WTC11 (cell line): ENCODE data around the gene BTBD9. TPM values are rescaled to one million over a fixed set of nuclear protein-coding genes. Genes with fewer than 3 reads are reported as not detected.

Experiments used
- ATAC-seq: fragments of 200-7000 bp; cut with Tn5 transposase; 2 replicates; pipeline ENCODE4 v1.10.0; 2021; ENCODE audit warnings: mild to moderate bottlenecking, moderate library complexity
- CTCF ChIA-PET: fragments of 300-600 bp; sonication (Branson Sonifier 250); formaldehyde crosslinking; loops from one replicate; lab custom pipeline; 2021; ENCODE audit warnings: antibody characterized with exemption; lab: Charles Lee
- POLR2A ChIA-PET: fragments of 350-600 bp; sonication (Branson Sonifier 250); formaldehyde crosslinking; loops from one replicate; lab custom pipeline; 2021; ENCODE audit warnings: antibody characterized with exemption; lab: Charles Lee
- DNase-seq: peaks from one replicate; pipeline ENCODE4 v3.0.0; 2021; ENCODE audit warnings: low spot score
- H3K27ac Mint-ChIP-seq: 2 replicates; pipeline ENCODE4 v1.8.0; 2021; ENCODE audit warnings: mixed read lengths
- H3K27me3 Mint-ChIP-seq: 2 replicates; pipeline ENCODE4 v1.8.0; 2021; ENCODE audit warnings: low read depth, mild to moderate bottlenecking, moderate library complexity, mixed read lengths
- H3K36me3 Mint-ChIP-seq: 2 replicates; pipeline ENCODE4 v1.8.0; 2021; ENCODE audit warnings: mixed read lengths
- H3K4me1 Mint-ChIP-seq: 2 replicates; pipeline ENCODE4 v1.8.0; 2022; ENCODE audit warnings: mixed read lengths
- H3K4me3 Mint-ChIP-seq: 2 replicates; pipeline ENCODE4 v1.8.0; 2021; ENCODE audit warnings: mild to moderate bottlenecking, moderate library complexity, mixed read lengths
- H3K9me3 Mint-ChIP-seq: 2 replicates; pipeline ENCODE4 v1.8.0; 2021; ENCODE audit warnings: mixed read lengths
- ATF1 ChIP-seq: sonication (generic); formaldehyde crosslinking; IDR thresholded peaks from 2 replicates; pipeline ENCODE4 v1.8.1; 2023; ENCODE audit warnings: mild to moderate bottlenecking, moderate library complexity, missing genetic modification reagents
- E2F1 ChIP-seq: sonication (generic); formaldehyde crosslinking; IDR thresholded peaks from 2 replicates; pipeline ENCODE4 v1.8.0; 2022; ENCODE audit warnings: mild to moderate bottlenecking, missing genetic modification reagents
- ELF4 ChIP-seq: sonication (generic); formaldehyde crosslinking; IDR thresholded peaks from 2 replicates; pipeline ENCODE4 v1.8.1; 2022; ENCODE audit warnings: low read depth, mild to moderate bottlenecking, moderate library complexity, missing genetic modification reagents
- ERG ChIP-seq: fragments of 250-450 bp; sonication (Bioruptor Pico); IDR thresholded peaks from 2 replicates; pipeline ENCODE4 v1.8.0; 2021; ENCODE audit warnings: mild to moderate bottlenecking
- ESRRA ChIP-seq: sonication (generic); formaldehyde crosslinking; IDR thresholded peaks from 2 replicates; pipeline ENCODE4 v1.8.1; 2022; ENCODE audit warnings: mild to moderate bottlenecking, missing genetic modification reagents, borderline replicate concordance
- FOXP4 ChIP-seq: sonication (generic); formaldehyde crosslinking; IDR thresholded peaks from 2 replicates; pipeline ENCODE4 v1.8.0; 2022; ENCODE audit warnings: mild to moderate bottlenecking, missing genetic modification reagents
- KAT7 ChIP-seq: sonication (generic); formaldehyde crosslinking; IDR thresholded peaks from 2 replicates; pipeline ENCODE4 v1.8.1; 2023; ENCODE audit warnings: missing genetic modification reagents, mild to moderate bottlenecking, borderline replicate concordance
- MLX ChIP-seq: sonication (generic); formaldehyde crosslinking; IDR thresholded peaks from 2 replicates; pipeline ENCODE4 v1.8.1; 2023; ENCODE audit warnings: mild to moderate bottlenecking, missing genetic modification reagents, moderate library complexity
- MXD4 ChIP-seq: fragments of 250-450 bp; sonication (Bioruptor Pico); IDR thresholded peaks from 2 replicates; pipeline ENCODE4 v1.8.0; 2021; ENCODE audit warnings: mild to moderate bottlenecking, moderate library complexity, borderline replicate concordance
- NFE2L1 ChIP-seq: sonication (generic); formaldehyde crosslinking; IDR thresholded peaks from 2 replicates; pipeline ENCODE4 v1.8.1; 2023; ENCODE audit warnings: missing genetic modification reagents
- PRDM15 ChIP-seq: sonication (generic); formaldehyde crosslinking; IDR thresholded peaks from 2 replicates; pipeline ENCODE4 v1.8.0; 2022; ENCODE audit warnings: missing genetic modification reagents
- PREB ChIP-seq: sonication (generic); formaldehyde crosslinking; IDR thresholded peaks from 2 replicates; pipeline ENCODE4 v1.8.1; 2022; ENCODE audit warnings: mild to moderate bottlenecking, missing genetic modification reagents, moderate library complexity, borderline replicate concordance
- PRRX2 ChIP-seq: fragments of 250-450 bp; sonication (Bioruptor Pico); IDR thresholded peaks from 2 replicates; pipeline ENCODE4 v1.8.0; 2021; ENCODE audit warnings: mild to moderate bottlenecking
- SMAD3 ChIP-seq: sonication (generic); formaldehyde crosslinking; IDR thresholded peaks from 2 replicates; pipeline ENCODE4 v1.8.0; 2022; ENCODE audit warnings: missing genetic modification reagents, mild to moderate bottlenecking, borderline replicate concordance
- SP1 ChIP-seq: sonication (generic); formaldehyde crosslinking; conservative IDR thresholded peaks from 2 replicates; pipeline ENCODE4 v1.8.1; 2022; ENCODE audit warnings: missing genetic modification reagents
- TP53 ChIP-seq: sonication (generic); formaldehyde crosslinking; IDR thresholded peaks from 2 replicates; pipeline ENCODE4 v1.8.1; 2023; ENCODE audit warnings: mild to moderate bottlenecking, missing genetic modification reagents
- USF1 ChIP-seq: sonication (generic); formaldehyde crosslinking; IDR thresholded peaks from 2 replicates; pipeline ENCODE4 v1.8.0; 2022; ENCODE audit warnings: mild to moderate bottlenecking, missing genetic modification reagents
- ZMAT4 ChIP-seq: fragments of 250-450 bp; sonication (Bioruptor Pico); IDR thresholded peaks from 2 replicates; pipeline ENCODE4 v1.9.0; 2021; ENCODE audit warnings: mild to moderate bottlenecking
- ZNF423 ChIP-seq: fragments of 250-450 bp; sonication (Bioruptor Pico); IDR thresholded peaks from 2 replicates; pipeline ENCODE4 v2.1.2; 2022; ENCODE audit warnings: mild to moderate bottlenecking, moderate library complexity
- ZNF512 ChIP-seq: sonication (generic); formaldehyde crosslinking; IDR thresholded peaks from 2 replicates; pipeline ENCODE4 v1.8.1; 2022; ENCODE audit warnings: missing genetic modification reagents, borderline replicate concordance
- total RNA-seq: library from RNA; stranded (reverse); gene quantifications from 3 replicates; pipeline ENCODE4 v1.2.3, GENCODE V29; 2021

Gene BTBD9
- total RNA-seq, 1 experiment from 2014 or later, result 4.2 TPM

GRCh38 chr6:38678178-38678760 is 38.5 kb upstream of the BTBD9 start (continued):
- TF ChIP-seq PRDM15 (CRISPR knock-in tag) (no peak), ATF1 (no peak), ERG (no peak)
- TF ChIP-seq, all 79 proteins: peak for 0

GRCh38 chr6:38676974-38677544 is 37.3 kb upstream of the BTBD9 start:
- H3K27me3 Mint-ChIP-seq, result no peaks in the 10 kb centered on the region
- ChIA-PET POLR2A (no interaction called here), CTCF (no interaction called here)
- H3K36me3 Mint-ChIP-seq, result peaks cover 48% of the 10 kb centered on the region
- ATAC-seq (no peak), DNase-seq (no peak)
- no peaks in the 10 kb centered on the region for H3K4me1 Mint-ChIP-seq
- TF ChIP-seq USF1 (CRISPR knock-in tag) (no peak), SP1 (CRISPR knock-in tag) (no peak), E2F1 (no peak), ELF4 (CRISPR knock-in tag) (no peak), PRRX2 (CRISPR knock-in tag) (no peak), SMAD3 (no peak), TP53 (CRISPR knock-in tag) (no peak), FOXP4 (no peak), ESRRA (no peak), ZMAT4 (CRISPR knock-in tag) (no peak), KAT7 (no peak), ZNF512 (CRISPR knock-in tag) (no peak), MXD4 (CRISPR knock-in tag) (no peak), ZNF423 (CRISPR knock-in tag) (no peak), PREB (CRISPR knock-in tag) (no peak), MLX (no peak), NFE2L1 (CRISPR knock-in tag) (no peak)
- no peaks in the 10 kb centered on the region for H3K9me3 Mint-ChIP-seq
- H3K27ac Mint-ChIP-seq, result no peak overlapping the region
- H3K4me3 Mint-ChIP-seq, result no peak overlapping the region
